PC-9 (cell line): ENCODE results near the gene MTMR3. TPM values are rescaled to one million over a fixed set of nuclear protein-coding genes. Genes with fewer than 3 reads are reported as not detected.

Experiments
- BruUV-seq: library from RNA; stranded (reverse); fragments of 400-500 nt; replicated peaks from 2 replicates; lab custom pipeline; 2021; lab: Mats Ljungman, UMichigan
- CTCF ChIA-PET: fragments of 300-600 bp; sonication (Branson Sonifier 250); formaldehyde crosslinking; loops from one replicate; lab custom pipeline; 2022; ENCODE audit warnings: antibody characterized with exemption; lab: Charles Lee
- POLR2A ChIA-PET: fragments of 300-600 bp; sonication (Branson Sonifier 250); formaldehyde crosslinking; loops from one replicate; lab custom pipeline; 2022; ENCODE audit warnings: antibody characterized with exemption; ENCODE audit not compliant: unreplicated experiment; lab: Charles Lee
- DNase-seq, 2 experiments: peaks; one replicate each; pipeline versions ENCODE4 v3.0.0 to v3.0.0-alpha.2; 2015 to 2022; ENCODE audit warnings: mixed read lengths in 1 of 2
- H2AFZ ChIP-seq: fragments of 200-600 bp; sonication (generic); 2 replicates; pipeline ENCODE4 v1.8.1; 2017; ENCODE audit warnings: antibody characterized with exemption
- H3F3A ChIP-seq: fragments of 200-600 bp; sonication (generic); 2 replicates; pipeline ENCODE4 v1.8.1; 2017; ENCODE audit warnings: antibody characterized with exemption, mild to moderate bottlenecking, low read depth; ENCODE audit not compliant: insufficient read depth
- H3K27ac ChIP-seq: fragments of 200-600 bp; sonication (generic); 2 replicates; pipeline ENCODE4 v1.6.1; 2016; ENCODE audit warnings: mixed run types
- H3K27me3 ChIP-seq: fragments of 200-600 bp; sonication (generic); 2 replicates; pipeline ENCODE4 v1.6.1; 2016; ENCODE audit warnings: low read depth, mixed run types; ENCODE audit not compliant: insufficient read depth
- H3K36me3 ChIP-seq: fragments of 200-600 bp; sonication (generic); 2 replicates; pipeline ENCODE4 v1.6.1; 2016; ENCODE audit warnings: low read depth, mixed run types
- H3K4me1 ChIP-seq: fragments of 200-600 bp; sonication (generic); replicated peaks from 2 replicates; pipeline ENCODE4 v1.6.1; 2016; ENCODE audit warnings: mixed run types; ENCODE audit not compliant: insufficient read depth
- H3K4me2 ChIP-seq: fragments of 200-600 bp; sonication (generic); 2 replicates; pipeline ENCODE4 v1.6.1; 2017; ENCODE audit warnings: mixed run types
- H3K4me3 ChIP-seq: fragments of 200-600 bp; sonication (generic); 2 replicates; pipeline ENCODE4 v1.6.1; 2016; ENCODE audit warnings: mixed run types
- H3K79me2 ChIP-seq: fragments of 200-600 bp; sonication (generic); 2 replicates; pipeline ENCODE4 v1.6.1; 2017; ENCODE audit warnings: low read depth, mixed run types
- H3K9me2 ChIP-seq: fragments of 200-600 bp; sonication (generic); 2 replicates; pipeline ENCODE4 v1.8.1; 2017; ENCODE audit warnings: mild to moderate bottlenecking; ENCODE audit not compliant: insufficient read depth
- H3K9me3 ChIP-seq: fragments of 200-600 bp; sonication (generic); 2 replicates; pipeline ENCODE4 v1.8.1; 2016; ENCODE audit warnings: low read depth; ENCODE audit not compliant: insufficient read depth
- H4K20me1 ChIP-seq: fragments of 200-600 bp; sonication (generic); 2 replicates; pipeline ENCODE4 v1.8.1; 2017; ENCODE audit not compliant: insufficient read depth
- CTCF ChIP-seq: fragments of 200-600 bp; sonication (generic); conservative IDR thresholded peaks from 2 replicates; pipeline ENCODE4 v1.6.1; 2017; ENCODE audit warnings: mixed run types, antibody characterized with exemption, mild to moderate bottlenecking, moderate library complexity
- EZH2 ChIP-seq: fragments of 200-600 bp; sonication (generic); IDR thresholded peaks from 2 replicates; pipeline ENCODE4 v1.8.0; 2017; ENCODE audit warnings: antibody characterized with exemption, low read depth
- intact Hi-C: fragments of 100-400 bp; cut with micrococcal nuclease; formaldehyde crosslinking; loops from one replicate; pipeline ENCODE4 v1.10.0; 2022; ENCODE audit not compliant: unreplicated experiment
- total RNA-seq: library from RNA; stranded (reverse); gene quantifications from 2 replicates; pipeline ENCODE4 v1.2.3, GENCODE V29; 2021

Gene MTMR3
- total RNA-seq, 1 experiment from 2014 or later = 28.1 TPM

GRCh38 chr22:29916007-29916544 is 33.1 kb downstream of the MTMR3 start:
- DNase-seq = no peak
- Histone ChIP-seq H3K79me2 (peaks cover 98% of the 10 kb centered on the region), H3K4me2 (no peak overlapping the region), H3F3A (peaks cover 4% of the 10 kb centered on the region; the same call in 1 of the 2 replicates), H3K4me1 (peaks cover 21% of the 10 kb centered on the region), H3K9me2 (peaks cover 4% of the 10 kb centered on the region; the same call in 1 of the 2 replicates), H3K9me3 (no peaks in the 10 kb centered on the region), H2AFZ (no peak overlapping the region), H3K27me3 (no peaks in the 10 kb centered on the region), H4K20me1 (peaks cover 32% of the 10 kb centered on the region), H3K36me3 (no peaks in the 10 kb centered on the region), H3K4me3 (no peak overlapping the region), H3K27ac (no peak overlapping the region)
- intact Hi-C loops = no loop called here
- no peak for TF ChIP-seq EZH2
- no peak for TF ChIP-seq CTCF
- CTCF ChIA-PET = no interaction called here
- POLR2A ChIA-PET = no interaction called here
- no TSS peak for BruUV-seq

- Histone ChIP-seq H3F3A (peaks cover 4% of the 10 kb centered on the region), H3K4me3 (no peak overlapping the region), H3K36me3 (no peaks in the 10 kb centered on the region), H2AFZ (no peak overlapping the region), H3K9me3 (no peaks in the 10 kb centered on the region), H3K9me2 (peaks cover 4% of the 10 kb centered on the region; the same call in 1 of the 2 replicates), H3K27ac (no peak overlapping the region), H4K20me1 (peaks cover 32% of the 10 kb centered on the region), H3K79me2 (peaks cover 98% of the 10 kb centered on the region), H3K4me1 (peaks cover 21% of the 10 kb centered on the region), H3K4me2 (no peak overlapping the region), H3K27me3 (no peaks in the 10 kb centered on the region)
- ChIA-PET POLR2A (interaction anchor here (0.7 kb wide), 1 partner anchor 10 kb away, joined by 3 read pairs; no protein-coding TSS in a partner anchor), CTCF (no interaction called here)
- TF ChIP-seq EZH2 (no peak), CTCF (no peak)
- DNase-seq = no peak
- intact Hi-C loops = no loop called here
- no TSS peak for BruUV-seq
Measured at GRCh38 chr22:29917052-29917902, 34.3 kb downstream of the MTMR3 start.

GRCh38 chr22:29925402-29925801 is 42.4 kb downstream of the MTMR3 start:
- H3K27ac ChIP-seq = no peak overlapping the region
- CTCF ChIA-PET = no interaction called here
- intact Hi-C loops = no loop called here
- no TSS peak for BruUV-seq
- H3K4me2 ChIP-seq = no peak overlapping the region
- POLR2A ChIA-PET = interaction anchor here (0.8 kb wide), 1 partner anchor 48 kb away, joined by 17 read pairs; no protein-coding TSS in a partner anchor
- H4K20me1 ChIP-seq = peaks cover 33% of the 10 kb centered on the region
- TF ChIP-seq EZH2 (no peak), CTCF (no peak)
- H3K36me3 ChIP-seq = no peaks in the 10 kb centered on the region
- peaks cover 97% of the 10 kb centered on the region for H3K79me2 ChIP-seq
- no peak for DNase-seq
- no peak overlapping the region for H2AFZ ChIP-seq
- H3K9me3 ChIP-seq = no peaks in the 10 kb centered on the region
- no peaks in the 10 kb centered on the region for H3K27me3 ChIP-seq
- peaks cover 16% of the 10 kb centered on the region for H3F3A ChIP-seq
- no peak overlapping the region for H3K4me3 ChIP-seq
- H3K9me2 ChIP-seq = no peaks in the 10 kb centered on the region; the same call in 1 of the 2 replicates
- no peaks in the 10 kb centered on the region for H3K4me1 ChIP-seq
